Measurements from ENCODE around the gene SNX18.

GRCh38 chr5:54579591-54580295 is 62.2 kb downstream of the SNX18 start:
- TF ChIP-seq CTCF (IDR thresholded peaks at IDR 0.05; ENCODE audit: insufficient read depth, low read depth, low read length) (no peak), EZH2 (IDR thresholded peaks at IDR 0.05; ENCODE audit: insufficient read depth, low read length) (no peak)
